ENCODE results near the gene CDK9.

The CDK9 gene

GRCh38 chr9:127746959-127747569 is 38.8 kb upstream of the CDK9 start:
- no peak overlapping the region for H3K4me3 ChIP-seq (ENCODE audit: low read depth, low read length)

GRCh38 chr9:127749090-127749787 is 36.6 kb upstream of the CDK9 start:
- no peak for TF ChIP-seq CTCF (IDR thresholded peaks at IDR 0.05; ENCODE audit: borderline replicate concordance, insufficient read depth, low read depth, low read length)
- no peak overlapping the region for H3K4me3 ChIP-seq (ENCODE audit: low read depth, low read length)

More at GRCh38 chr9:127746959-127747569, 38.8 kb upstream of the CDK9 start:
- no peak for TF ChIP-seq CTCF (IDR thresholded peaks at IDR 0.05; ENCODE audit: borderline replicate concordance, insufficient read depth, low read depth, low read length)

- no peak overlapping the region for H3K4me3 ChIP-seq (ENCODE audit: low read depth, low read length)
- TF ChIP-seq CTCF (IDR thresholded peaks at IDR 0.05; ENCODE audit: borderline replicate concordance, insufficient read depth, low read depth, low read length), result no peak
Observed at GRCh38 chr9:127751269-127752054, 34.4 kb upstream of the CDK9 start.

GRCh38 chr9:127753148-127753547 is 32.7 kb upstream of the CDK9 start:
- TF ChIP-seq CTCF (IDR thresholded peaks at IDR 0.05; ENCODE audit: borderline replicate concordance, insufficient read depth, low read depth, low read length), result no peak

GRCh38 chr9:127753622-127754021 is 32.2 kb upstream of the CDK9 start:
- no peak overlapping the region for H3K4me3 ChIP-seq (ENCODE audit: low read depth, low read length)
- TF ChIP-seq CTCF (IDR thresholded peaks at IDR 0.05; ENCODE audit: borderline replicate concordance, insufficient read depth, low read depth, low read length), result no peak

More at GRCh38 chr9:127753148-127753547, 32.7 kb upstream of the CDK9 start:
- no peak overlapping the region for H3K4me3 ChIP-seq (ENCODE audit: low read depth, low read length)

- no peak for TF ChIP-seq CTCF (IDR thresholded peaks at IDR 0.05; ENCODE audit: borderline replicate concordance, insufficient read depth, low read depth, low read length)
Observed at GRCh38 chr9:127754099-127755060, 31.5 kb upstream of the CDK9 start.

More at GRCh38 chr9:127754099-127755060, 31.5 kb upstream of the CDK9 start:
- no peak overlapping the region for H3K4me3 ChIP-seq (ENCODE audit: low read depth, low read length)
